NK-92 treated with Interleukin-12 subunit alpha and Interleukin-12 subunit beta, amount 100 ng/mL, for 24 hours (cell line): ENCODE results near the gene SLC22A1.
"Not testable (repeated sequence)": the region's sequence is repeated elsewhere in the genome, so short reads cannot be mapped to it uniquely, and the experiment has no call there.

Experiments
- DNase-seq: peaks from one replicate; lab custom pipeline; 2025; lab: John Stamatoyannopoulos, UW

The SLC22A1 gene

GRCh38 chr6:160137989-160138835 lies 16.6 kb downstream of the SLC22A1 start:
- DNase-seq, result peak; percentile 10

DNA sequence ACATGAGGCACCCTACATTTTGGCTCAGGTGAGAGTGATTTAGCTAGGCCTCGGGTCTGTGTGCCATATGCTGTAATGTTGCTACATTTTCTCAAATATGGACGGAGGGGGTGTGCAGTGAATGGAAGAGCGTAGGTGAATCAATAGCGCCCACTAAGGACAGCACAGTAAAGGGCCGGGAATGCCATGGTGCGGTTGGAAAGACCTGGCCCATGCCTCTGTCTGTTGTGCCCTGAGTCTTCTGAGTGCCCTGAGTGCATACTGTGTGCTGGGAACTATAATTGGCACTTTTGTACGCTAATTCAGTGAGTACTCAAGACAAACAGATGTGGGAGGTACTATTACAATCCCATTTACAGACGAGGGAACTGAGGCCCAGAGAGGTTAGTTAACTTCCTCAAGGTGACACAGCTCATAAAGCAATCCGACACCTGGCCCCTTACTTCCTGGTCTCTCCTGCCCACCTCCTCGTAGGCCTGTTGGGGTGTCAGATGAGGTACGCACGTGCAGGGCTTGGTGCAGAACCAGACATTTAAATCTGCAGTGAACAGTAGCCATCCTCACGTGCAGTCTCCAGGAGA lies 17.3 kb downstream of the SLC22A1 start:
- DNase-seq, result no peak

DNA sequence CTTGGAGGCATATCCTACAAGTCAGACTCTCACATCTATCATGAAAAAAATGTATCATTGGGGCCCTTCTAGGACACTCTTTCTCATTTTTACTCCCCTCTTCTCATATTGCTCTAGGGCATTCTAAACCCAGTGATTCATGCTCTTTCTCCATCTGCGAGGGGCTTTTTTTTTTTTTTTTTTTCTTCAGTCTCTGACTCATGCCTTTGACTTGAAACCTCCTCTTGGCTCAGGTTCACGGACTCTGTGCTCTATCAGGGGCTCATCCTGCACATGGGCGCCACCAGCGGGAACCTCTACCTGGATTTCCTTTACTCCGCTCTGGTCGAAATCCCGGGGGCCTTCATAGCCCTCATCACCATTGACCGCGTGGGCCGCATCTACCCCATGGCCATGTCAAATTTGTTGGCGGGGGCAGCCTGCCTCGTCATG lies 17.8 kb downstream of the SLC22A1 start:
- no peak for DNase-seq

GRCh38 chr6:160140493-160140892 lies 18.9 kb downstream of the SLC22A1 start:
- DNase-seq, result not testable (repeated sequence)

DNA sequence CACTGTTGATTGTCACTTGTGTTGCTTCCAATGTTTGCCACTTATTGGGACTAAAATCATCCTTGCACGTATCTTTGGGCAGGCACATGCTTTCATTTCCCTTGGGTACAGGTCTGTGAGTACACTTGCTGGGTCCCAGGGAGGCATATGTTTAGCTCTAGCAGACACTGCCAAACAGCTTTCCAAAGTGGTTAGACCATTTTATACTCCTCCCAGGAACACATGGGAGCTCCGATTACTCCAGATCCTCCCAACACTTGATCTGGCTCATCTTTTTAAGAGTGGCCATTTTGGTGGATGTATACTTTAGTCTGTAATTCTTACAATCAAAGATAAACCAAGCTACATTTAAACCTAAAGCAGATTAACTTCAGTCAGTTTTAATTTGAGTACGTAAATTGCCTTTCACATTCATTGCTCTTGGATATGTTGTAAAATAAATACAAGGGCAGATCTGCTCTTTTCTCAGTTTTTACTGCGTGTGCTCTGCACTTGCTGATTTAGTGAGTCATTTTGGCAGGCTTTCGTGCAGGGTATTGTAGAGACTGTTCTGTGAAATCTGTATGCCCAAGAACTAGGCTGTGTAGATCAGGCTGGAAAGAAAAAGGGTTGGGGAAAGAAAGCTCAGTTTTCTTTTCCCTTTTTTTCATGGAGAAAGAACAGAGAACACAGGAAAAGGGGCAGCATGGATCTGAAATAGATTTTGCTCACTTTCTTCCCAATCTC lies 19.5 kb downstream of the SLC22A1 start:
- DNase-seq, result no peak

- no peak for DNase-seq
Observed at GRCh38 chr6:160142115-160142715, 20.6 kb downstream of the SLC22A1 start.

GRCh38 chr6:160146454-160147145 lies 25.0 kb downstream of the SLC22A1 start:
- DNase-seq, result no peak

DNA sequence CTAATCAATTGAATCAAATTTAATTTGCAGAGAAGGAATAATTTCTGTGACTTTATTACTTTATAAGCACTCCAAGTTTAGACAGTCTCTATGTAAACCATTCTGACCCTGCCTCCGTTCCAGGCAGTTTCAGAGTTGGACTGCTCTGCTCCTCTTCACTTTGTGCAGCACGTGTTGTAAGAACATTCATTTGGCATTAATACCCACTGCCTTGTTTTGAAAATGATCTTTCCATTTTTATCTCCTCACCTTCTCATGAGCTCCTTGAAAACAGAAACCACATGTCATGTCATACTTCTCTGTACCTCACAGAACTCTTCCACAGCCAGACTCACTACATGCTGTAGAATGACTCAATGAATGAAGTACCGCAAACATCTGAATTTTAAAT lies 25.5 kb downstream of the SLC22A1 start:
- no peak for DNase-seq

DNA sequence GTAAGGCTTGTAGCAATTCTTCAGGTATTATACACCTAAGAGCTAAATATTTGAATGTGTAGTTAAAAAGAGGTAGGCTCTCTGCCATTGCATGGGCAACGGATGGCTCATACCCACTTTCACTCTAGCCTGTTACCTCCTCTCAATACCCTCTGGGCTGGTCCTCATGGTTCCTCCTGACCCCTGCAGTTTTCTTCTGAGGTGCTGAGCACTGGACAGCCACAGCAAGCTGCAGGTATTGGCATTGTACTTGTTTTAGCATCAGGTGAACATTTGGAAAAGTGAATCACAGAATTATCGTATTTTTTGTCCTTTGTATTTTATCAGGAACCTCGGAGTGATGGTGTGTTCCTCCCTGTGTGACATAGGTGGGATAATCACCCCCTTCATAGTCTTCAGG lies 32.9 kb downstream of the SLC22A1 start:
- no peak for DNase-seq

DNA sequence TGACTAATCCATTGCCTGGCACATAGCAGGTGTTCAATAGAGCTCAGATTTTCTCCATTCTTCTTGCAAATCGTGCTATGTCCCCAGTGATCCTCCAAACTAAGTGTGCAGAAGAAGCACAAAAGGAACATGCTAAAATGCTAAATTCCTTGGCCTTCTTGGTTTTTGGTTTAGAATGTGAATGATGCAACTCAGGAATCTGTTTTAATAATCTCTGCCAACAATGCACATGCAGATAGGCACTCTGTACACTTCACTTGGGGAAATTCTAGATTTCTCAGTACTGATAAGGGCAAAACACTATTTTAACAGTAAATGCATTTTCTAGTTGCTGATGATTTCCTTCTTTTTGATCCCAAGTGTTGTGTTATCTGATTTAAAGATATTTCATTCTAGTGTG lies 35.2 kb downstream of the SLC22A1 start:
- DNase-seq, result no peak

DNA sequence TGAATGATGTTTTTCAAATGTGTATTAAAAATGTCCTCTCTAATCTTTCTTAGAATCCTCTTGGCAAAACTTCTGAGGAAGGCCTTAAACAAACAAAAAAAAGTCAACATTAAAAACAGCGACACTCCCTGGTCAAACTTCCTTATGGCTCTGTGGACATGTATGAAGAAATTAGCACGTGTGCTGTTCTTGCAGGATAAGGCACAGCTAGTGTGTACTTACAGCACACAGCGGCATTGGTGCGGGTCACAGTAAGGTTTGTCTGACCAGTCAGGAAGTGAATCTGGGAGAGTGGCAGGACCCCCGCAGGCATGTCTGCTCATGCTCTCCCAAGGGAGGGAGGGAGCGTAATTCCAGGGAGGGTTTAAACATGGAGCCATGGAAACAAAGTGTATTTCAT lies 38.8 kb downstream of the SLC22A1 start:
- DNase-seq, result no peak

GRCh38 chr6:160160929-160161646 lies 39.5 kb downstream of the SLC22A1 start:
- DNase-seq, result no peak

DNA sequence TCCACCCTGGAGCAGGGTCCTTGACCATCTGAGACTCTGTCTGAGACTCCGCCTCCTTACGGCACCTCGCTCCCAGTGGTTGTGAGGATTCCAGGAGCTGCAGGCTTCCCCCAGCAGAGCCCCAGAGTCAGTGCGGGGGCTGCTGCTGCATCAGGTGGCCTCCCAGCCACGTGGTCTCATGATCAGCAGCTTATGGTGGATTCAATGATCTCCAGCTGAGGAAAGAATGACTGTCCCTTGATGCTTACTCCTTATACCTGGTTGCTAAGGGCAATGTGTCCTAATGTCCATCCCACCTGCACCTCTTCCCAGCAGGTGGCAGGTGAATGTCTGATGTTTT lies 40.0 kb downstream of the SLC22A1 start:
- DNase-seq, result no peak

GRCh38 chr6:160162030-160162566 lies 40.5 kb downstream of the SLC22A1 start:
- DNase-seq, result no peak

DNA sequence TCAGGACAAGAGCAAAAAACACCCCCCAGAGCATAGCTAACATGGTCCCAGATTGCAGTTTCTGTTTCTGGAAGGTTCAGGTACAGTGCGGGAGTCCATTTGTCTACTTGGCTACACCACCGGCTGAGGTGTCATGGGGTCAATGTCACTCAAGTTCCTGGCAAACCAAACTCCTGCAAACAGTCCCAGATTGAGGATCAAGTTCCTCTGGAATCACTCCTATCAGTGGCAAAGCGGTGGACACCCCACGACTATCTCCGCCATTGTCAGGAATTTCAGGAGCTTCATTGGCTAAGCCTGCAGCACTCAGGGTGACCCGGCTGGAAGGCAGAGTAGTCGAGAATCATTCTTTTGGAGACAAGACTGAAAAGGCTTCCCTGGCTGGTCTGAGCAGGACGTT lies 41.8 kb downstream of the SLC22A1 start:
- no peak for DNase-seq

DNA sequence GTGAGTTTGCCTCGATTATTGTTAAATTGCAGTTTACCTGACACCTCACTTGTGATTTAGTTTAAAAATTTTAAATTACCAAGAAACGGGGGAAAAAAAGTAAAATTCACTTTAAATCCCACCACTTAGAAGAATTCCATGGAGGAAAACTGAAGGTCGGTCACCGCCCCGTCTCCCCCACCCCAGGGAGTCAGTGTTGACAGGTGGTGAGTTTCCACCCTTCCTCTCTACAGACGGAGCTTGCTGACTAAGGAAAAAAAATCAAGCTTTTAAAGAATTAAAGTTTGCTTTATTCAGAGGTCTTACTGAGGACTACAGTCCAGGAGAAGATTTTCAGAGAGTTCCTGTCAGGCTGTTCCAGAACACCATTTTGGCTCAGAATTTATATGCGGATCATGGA lies 42.3 kb downstream of the SLC22A1 start:
- no peak for DNase-seq

GRCh38 chr6:160165928-160166327 lies 44.3 kb downstream of the SLC22A1 start:
- not testable (repeated sequence) for DNase-seq

GRCh38 chr6:160167604-160168399 lies 46.2 kb downstream of the SLC22A1 start:
- no peak for DNase-seq

DNA sequence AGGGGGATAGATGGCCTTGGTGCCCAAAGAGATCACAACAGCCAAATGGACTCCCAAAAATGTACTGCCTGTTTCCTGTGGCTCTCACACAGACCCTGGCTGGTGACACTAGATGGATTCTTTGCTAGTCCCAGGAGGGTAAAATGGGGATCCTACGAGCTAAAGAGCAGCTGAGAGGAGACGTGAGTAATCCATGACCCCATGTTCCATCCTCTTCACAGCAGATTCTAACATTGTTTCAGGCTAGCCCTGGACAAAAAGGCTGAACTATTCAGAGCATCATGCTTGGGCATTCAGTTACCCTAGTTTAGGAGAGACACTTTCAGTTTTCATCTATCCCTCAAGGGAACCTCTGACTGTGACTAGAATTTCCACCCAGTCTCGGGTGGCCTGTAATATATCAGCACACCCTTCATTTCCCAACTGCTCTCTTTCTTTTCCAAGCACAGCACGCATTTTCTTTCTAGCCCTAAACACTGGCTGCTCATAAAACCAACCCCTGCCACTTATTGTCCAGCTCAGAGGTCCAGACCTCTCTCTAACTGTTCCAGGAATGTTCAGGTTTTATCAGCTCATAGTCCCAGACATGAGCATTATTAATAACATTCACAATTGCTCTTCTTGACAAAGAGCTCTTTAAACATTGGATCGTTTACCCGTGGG lies 48.5 kb downstream of the SLC22A1 start:
- no peak for DNase-seq

GRCh38 chr6:160172704-160173103 lies 51.1 kb downstream of the SLC22A1 start:
- no peak for DNase-seq
